ENCODE results near the gene ATP1B4.
"Not testable (repeated sequence)": the region's sequence is repeated elsewhere in the genome, so short reads cannot be mapped to it uniquely, and the experiment has no call there.

Gene ATP1B4

GRCh38 chrX:120344566-120344965 lies 17.3 kb upstream of the ATP1B4 start:
- WGBS, 2 experiments (ENCODE audit: insufficient coverage in 2 of 2), result 90% methylated on average over 2 to 6 of the region's 11 CpGs
- not testable (repeated sequence) for H3K27ac ChIP-seq (ENCODE audit: low read depth, low read length, severe bottlenecking); H3K4me1 ChIP-seq (ENCODE audit: control insufficient read depth, insufficient read depth, low read length, poor library complexity, severe bottlenecking); H3K36me3 ChIP-seq (ENCODE audit: control insufficient read depth, insufficient read depth, low read length); H3K4me3 ChIP-seq (ENCODE audit: extremely low read depth, insufficient read depth, low read length, poor library complexity, severe bottlenecking); H3K9me3 ChIP-seq (ENCODE audit: control insufficient read depth, low read length)

GRCh38 chrX:120350450-120351138 lies 11.3 kb upstream of the ATP1B4 start:
- no peak overlapping the region for H3K27ac ChIP-seq (ENCODE audit: low read depth, low read length, severe bottlenecking)
- H3K36me3 ChIP-seq (ENCODE audit: control insufficient read depth, insufficient read depth, low read length), result no peaks in the 10 kb centered on the region
- H3K9me3 ChIP-seq (ENCODE audit: control insufficient read depth, low read length), result no peaks in the 10 kb centered on the region
- no peak overlapping the region for H3K4me3 ChIP-seq (ENCODE audit: extremely low read depth, insufficient read depth, low read length, poor library complexity, severe bottlenecking)
- H3K4me1 ChIP-seq (ENCODE audit: control insufficient read depth, insufficient read depth, low read length, poor library complexity, severe bottlenecking), result no peaks in the 10 kb centered on the region
- 100% methylated on average over 1 of the region's 4 CpGs for WGBS, 2 experiments (ENCODE audit: insufficient coverage in 2 of 2)

GRCh38 chrX:120356084-120356483 lies 5.8 kb upstream of the ATP1B4 start:
- H3K36me3 ChIP-seq (ENCODE audit: control insufficient read depth, insufficient read depth, low read length), result no peaks in the 10 kb centered on the region
- no peak overlapping the region for H3K27ac ChIP-seq (ENCODE audit: low read depth, low read length, severe bottlenecking)
- WGBS, 2 experiments (ENCODE audit: insufficient coverage in 2 of 2), result no CpG with 5 or more reads among the region's 3 CpGs
- no peaks in the 10 kb centered on the region for H3K4me1 ChIP-seq (ENCODE audit: control insufficient read depth, insufficient read depth, low read length, poor library complexity, severe bottlenecking)
- H3K4me3 ChIP-seq (ENCODE audit: extremely low read depth, insufficient read depth, low read length, poor library complexity, severe bottlenecking), result no peak overlapping the region
- no peaks in the 10 kb centered on the region for H3K9me3 ChIP-seq (ENCODE audit: control insufficient read depth, low read length)

GRCh38 chrX:120357186-120357585 lies 4.7 kb upstream of the ATP1B4 start:
- Histone ChIP-seq H3K4me1 (ENCODE audit: control insufficient read depth, insufficient read depth, low read length, poor library complexity, severe bottlenecking) (no peaks in the 10 kb centered on the region), H3K27ac (ENCODE audit: low read depth, low read length, severe bottlenecking) (no peak overlapping the region)
- WGBS, 2 experiments (ENCODE audit: insufficient coverage in 2 of 2), result 78% methylated on average over 2 of the region's 2 CpGs; no CpG with 5 or more reads in 1 of the 2 experiments

GRCh38 chrX:120358737-120359456 lies 3.0 kb upstream of the ATP1B4 start:
- Histone ChIP-seq H3K4me1 (ENCODE audit: control insufficient read depth, insufficient read depth, low read length, poor library complexity, severe bottlenecking) (no peaks in the 10 kb centered on the region), H3K9me3 (ENCODE audit: control insufficient read depth, low read length) (no peaks in the 10 kb centered on the region), H3K36me3 (ENCODE audit: control insufficient read depth, insufficient read depth, low read length) (no peaks in the 10 kb centered on the region), H3K4me3 (ENCODE audit: extremely low read depth, insufficient read depth, low read length, poor library complexity, severe bottlenecking) (no peak overlapping the region), H3K27ac (ENCODE audit: low read depth, low read length, severe bottlenecking) (no peak overlapping the region)
- 91 to 92% methylated on average over 3 to 4 of the region's 7 CpGs for WGBS, 2 experiments (ENCODE audit: insufficient coverage in 2 of 2)

More at GRCh38 chrX:120357186-120357585, 4.7 kb upstream of the ATP1B4 start:
- no peaks in the 10 kb centered on the region for H3K36me3 ChIP-seq (ENCODE audit: control insufficient read depth, insufficient read depth, low read length)
- no peak overlapping the region for H3K4me3 ChIP-seq (ENCODE audit: extremely low read depth, insufficient read depth, low read length, poor library complexity, severe bottlenecking)
- no peaks in the 10 kb centered on the region for H3K9me3 ChIP-seq (ENCODE audit: control insufficient read depth, low read length)

- WGBS, 2 experiments (ENCODE audit: insufficient coverage in 2 of 2), result 6% methylated on average over 2 of the region's 2 CpGs; no CpG with 5 or more reads in 1 of the 2 experiments
- H3K27ac ChIP-seq (ENCODE audit: low read depth, low read length, severe bottlenecking), result no peak overlapping the region
- H3K9me3 ChIP-seq (ENCODE audit: control insufficient read depth, low read length), result no peaks in the 10 kb centered on the region
- no peak overlapping the region for H3K4me3 ChIP-seq (ENCODE audit: extremely low read depth, insufficient read depth, low read length, poor library complexity, severe bottlenecking)
- no peaks in the 10 kb centered on the region for H3K4me1 ChIP-seq (ENCODE audit: control insufficient read depth, insufficient read depth, low read length, poor library complexity, severe bottlenecking)
- no peaks in the 10 kb centered on the region for H3K36me3 ChIP-seq (ENCODE audit: control insufficient read depth, insufficient read depth, low read length)
These were observed 3.4 kb downstream of the ATP1B4 start for GRCh38 chrX:120365320-120365719.

GRCh38 chrX:120365968-120366367 lies 4.1 kb downstream of the ATP1B4 start:
- H3K4me1 ChIP-seq (ENCODE audit: control insufficient read depth, insufficient read depth, low read length, poor library complexity, severe bottlenecking), result no peaks in the 10 kb centered on the region
- WGBS, 2 experiments (ENCODE audit: insufficient coverage in 2 of 2), result 100% methylated on average over 1 of the region's 1 CpG; no CpG with 5 or more reads in 1 of the 2 experiments

GRCh38 chrX:120366794-120367193 lies 4.9 kb downstream of the ATP1B4 start:
- no peaks in the 10 kb centered on the region for H3K36me3 ChIP-seq (ENCODE audit: control insufficient read depth, insufficient read depth, low read length)
- no peaks in the 10 kb centered on the region for H3K4me1 ChIP-seq (ENCODE audit: control insufficient read depth, insufficient read depth, low read length, poor library complexity, severe bottlenecking)
- no peak overlapping the region for H3K4me3 ChIP-seq (ENCODE audit: extremely low read depth, insufficient read depth, low read length, poor library complexity, severe bottlenecking)
- H3K27ac ChIP-seq (ENCODE audit: low read depth, low read length, severe bottlenecking), result no peak overlapping the region
- no peaks in the 10 kb centered on the region for H3K9me3 ChIP-seq (ENCODE audit: control insufficient read depth, low read length)
- 100% methylated on average over 1 of the region's 3 CpGs; no CpG with 5 or more reads in 1 of the 2 experiments for WGBS, 2 experiments (ENCODE audit: insufficient coverage in 2 of 2)

More at GRCh38 chrX:120365968-120366367, 4.1 kb downstream of the ATP1B4 start:
- Histone ChIP-seq H3K9me3 (ENCODE audit: control insufficient read depth, low read length) (no peaks in the 10 kb centered on the region), H3K27ac (ENCODE audit: low read depth, low read length, severe bottlenecking) (no peak overlapping the region), H3K36me3 (ENCODE audit: control insufficient read depth, insufficient read depth, low read length) (no peaks in the 10 kb centered on the region), H3K4me3 (ENCODE audit: extremely low read depth, insufficient read depth, low read length, poor library complexity, severe bottlenecking) (no peak overlapping the region)

- no peaks in the 10 kb centered on the region for H3K36me3 ChIP-seq (ENCODE audit: control insufficient read depth, insufficient read depth, low read length)
- no peak overlapping the region for H3K4me3 ChIP-seq (ENCODE audit: extremely low read depth, insufficient read depth, low read length, poor library complexity, severe bottlenecking)
- WGBS, 2 experiments (ENCODE audit: insufficient coverage in 2 of 2), result 50 to 79% methylated on average over 1 to 3 of the region's 3 CpGs
- no peak overlapping the region for H3K27ac ChIP-seq (ENCODE audit: low read depth, low read length, severe bottlenecking)
- H3K4me1 ChIP-seq (ENCODE audit: control insufficient read depth, insufficient read depth, low read length, poor library complexity, severe bottlenecking), result no peaks in the 10 kb centered on the region
- no peaks in the 10 kb centered on the region for H3K9me3 ChIP-seq (ENCODE audit: control insufficient read depth, low read length)
These were observed 5.7 kb downstream of the ATP1B4 start for GRCh38 chrX:120367402-120368109.

- Histone ChIP-seq H3K9me3 (ENCODE audit: control insufficient read depth, low read length) (no peaks in the 10 kb centered on the region), H3K4me3 (ENCODE audit: extremely low read depth, insufficient read depth, low read length, poor library complexity, severe bottlenecking) (no peak overlapping the region), H3K27ac (ENCODE audit: low read depth, low read length, severe bottlenecking) (no peak overlapping the region), H3K4me1 (ENCODE audit: control insufficient read depth, insufficient read depth, low read length, poor library complexity, severe bottlenecking) (no peaks in the 10 kb centered on the region), H3K36me3 (ENCODE audit: control insufficient read depth, insufficient read depth, low read length) (no peaks in the 10 kb centered on the region)
- WGBS, 2 experiments (ENCODE audit: insufficient coverage in 2 of 2), result 90% methylated on average over 2 of the region's 6 CpGs; no CpG with 5 or more reads in 1 of the 2 experiments
These were observed 10.9 kb downstream of the ATP1B4 start for GRCh38 chrX:120372667-120373370.

All from mesodermal cell (in vitro differentiated cells).